HG03095 (cell line): ENCODE data around the gene TECR.
A peak's percentile ranks its signal among the peaks of the same experiment; 100 is the strongest.
"Not testable (repeated sequence)": the region's sequence is repeated elsewhere in the genome, so short reads cannot be mapped to it uniquely, and the experiment has no call there.

ENCODE experiments used
- ATAC-seq: cut with Tn5 transposase; IDR thresholded peaks from one replicate; pipeline ENCODE4 v1.9.1; 2021; ENCODE audit warnings: moderate library complexity; ENCODE audit not compliant: unreplicated experiment

TECR gene

DNA sequence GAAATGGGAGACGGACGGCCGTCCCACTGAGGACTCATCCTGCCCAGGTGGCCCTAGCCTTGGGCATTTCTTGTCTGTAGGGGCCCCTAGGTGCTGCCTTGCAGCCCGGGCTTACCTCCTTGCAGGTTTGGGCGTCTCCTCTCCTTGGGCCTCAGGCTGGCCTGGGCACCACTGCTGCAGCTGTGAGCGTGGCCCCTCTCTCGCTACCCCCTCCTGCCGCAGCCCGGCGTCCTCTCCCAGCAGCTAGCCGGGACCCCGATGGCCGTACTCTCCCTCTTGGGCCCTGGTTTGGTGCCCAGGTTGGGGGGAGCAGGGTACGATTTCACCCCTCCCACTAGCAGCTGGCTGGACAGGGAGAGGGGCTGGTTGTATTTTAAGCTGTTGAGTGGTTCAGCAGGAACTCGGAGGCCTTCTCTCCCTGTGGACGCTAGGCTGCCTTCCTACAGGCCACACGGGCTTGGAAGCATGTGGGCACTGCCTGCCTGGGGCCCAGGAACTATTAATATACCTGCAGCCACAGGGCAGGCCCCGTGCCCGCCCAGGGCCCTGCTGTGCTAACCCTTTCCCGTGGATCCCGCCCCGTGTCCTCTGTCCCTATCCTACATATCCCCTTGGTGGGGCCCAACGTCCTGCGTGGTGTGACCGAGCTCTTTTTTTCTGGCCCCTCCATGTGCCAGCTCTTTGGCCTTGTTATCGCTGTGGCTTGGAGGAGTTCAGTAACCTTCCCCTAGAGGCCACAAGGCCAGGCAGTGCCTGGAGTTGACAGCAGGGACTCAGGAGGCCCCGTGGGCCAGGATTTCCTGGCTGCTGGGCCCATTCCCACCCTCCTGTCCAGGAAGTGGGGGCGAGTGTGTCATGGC lies 30.8 kb downstream of the TECR start:
- ATAC-seq, result no peak

DNA sequence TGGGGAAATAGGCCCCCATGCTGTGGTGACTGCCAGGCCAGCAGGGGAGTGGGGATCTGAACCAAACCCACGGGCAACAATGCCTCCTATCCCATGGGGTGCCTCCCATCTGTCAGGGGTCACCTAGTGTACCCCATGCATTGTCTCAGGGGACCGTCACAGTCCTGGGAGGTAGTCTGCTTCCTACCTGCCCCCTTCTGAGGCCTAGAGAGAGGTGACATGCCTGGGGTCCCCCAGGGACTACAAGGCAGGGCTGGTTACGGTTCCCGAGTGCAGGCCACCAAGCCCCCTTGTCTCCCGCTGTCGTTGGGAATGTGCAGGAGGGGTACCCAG lies 31.3 kb downstream of the TECR start:
- ATAC-seq, result no peak

DNA sequence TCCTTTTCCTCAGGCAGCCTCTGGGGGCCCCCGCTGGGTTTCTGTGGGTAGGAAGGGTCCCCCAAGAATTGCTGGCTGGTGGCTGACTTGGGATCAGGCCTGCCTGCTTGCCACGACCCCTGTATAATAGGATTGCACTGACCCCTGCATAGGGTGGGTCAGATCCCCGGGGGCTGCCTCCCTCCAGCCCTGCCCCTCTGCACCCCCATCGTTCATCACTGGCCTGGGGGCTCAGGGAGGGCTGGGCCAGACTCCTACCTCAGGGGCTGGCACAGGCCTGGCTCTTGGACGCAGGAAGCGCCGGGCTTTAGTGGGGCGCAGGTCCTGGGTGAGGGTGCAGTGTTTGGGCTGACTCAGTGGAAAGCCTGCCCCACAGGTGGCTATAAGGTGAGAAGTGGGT lies 31.9 kb downstream of the TECR start:
- no peak for ATAC-seq

DNA sequence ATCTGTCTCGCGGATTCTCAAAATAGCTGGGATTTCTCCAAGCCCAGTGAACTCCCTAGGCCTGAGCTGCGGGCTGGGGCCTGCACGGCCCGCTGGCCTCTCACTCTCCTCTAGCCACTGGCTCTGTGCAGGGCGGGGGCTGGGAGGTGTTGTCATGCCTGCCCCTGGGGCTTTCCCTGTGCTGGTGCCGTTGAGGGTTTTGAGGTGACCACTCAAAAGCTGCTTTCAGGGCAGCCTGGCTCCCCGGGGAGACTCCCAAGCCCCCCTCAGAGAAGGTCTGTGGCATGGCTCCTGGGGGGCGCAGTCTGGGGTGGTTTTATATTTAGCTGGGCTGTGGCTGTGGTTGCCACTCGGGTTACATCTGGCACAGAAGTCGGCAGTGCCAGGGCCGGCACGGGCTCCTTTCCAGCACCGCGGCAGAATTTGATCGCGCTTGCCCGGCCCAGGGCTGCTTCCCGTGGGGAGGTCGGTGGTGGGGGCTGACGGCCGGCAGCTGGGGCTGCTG lies 32.5 kb downstream of the TECR start:
- no peak for ATAC-seq

DNA sequence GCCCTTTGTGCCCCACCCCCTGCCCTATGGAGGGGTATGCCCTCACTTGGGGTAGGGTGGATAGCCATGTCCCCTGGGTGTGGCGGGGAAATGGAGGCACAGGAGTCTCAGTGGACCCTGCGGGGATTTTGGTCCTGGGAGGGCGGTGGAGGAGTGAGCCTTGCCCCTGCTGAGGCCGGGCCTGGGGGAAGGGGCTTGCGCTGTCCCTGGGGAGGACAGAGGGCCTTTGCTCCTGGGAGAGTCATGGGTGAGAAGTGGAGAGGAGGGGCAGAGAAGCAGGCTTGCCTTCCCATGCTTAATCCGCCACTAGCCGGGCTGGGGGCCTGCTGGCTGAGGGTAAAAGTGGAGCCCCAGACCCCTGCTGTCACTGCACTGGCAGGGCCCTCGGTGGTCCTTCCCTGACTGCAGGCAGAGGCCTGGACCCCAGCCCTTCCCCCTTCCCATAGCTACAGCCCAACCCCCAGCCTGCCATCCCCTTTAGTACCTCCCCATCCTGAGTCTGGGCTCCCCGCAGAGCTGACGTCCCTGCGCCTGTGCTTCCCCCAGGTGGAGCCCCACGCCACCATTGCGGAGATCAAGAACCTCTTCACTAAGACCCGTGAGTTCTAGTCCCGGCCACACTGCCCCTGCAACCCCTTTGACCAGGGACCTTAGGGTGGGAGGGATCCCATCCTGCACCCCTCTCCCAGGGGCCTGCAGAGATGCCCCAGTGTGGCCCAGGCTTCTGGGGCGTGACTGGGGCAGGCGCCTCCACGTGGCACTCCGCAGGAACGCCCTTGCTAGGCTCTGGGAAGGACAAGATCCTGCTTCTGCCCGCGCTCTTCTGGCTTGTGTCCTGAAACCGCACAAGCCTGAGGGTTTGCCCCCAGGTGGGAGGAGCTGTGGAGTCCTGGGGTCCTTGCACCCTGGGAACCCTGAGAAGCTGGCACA lies 33.5 kb downstream of the TECR start:
- ATAC-seq, result no peak

DNA sequence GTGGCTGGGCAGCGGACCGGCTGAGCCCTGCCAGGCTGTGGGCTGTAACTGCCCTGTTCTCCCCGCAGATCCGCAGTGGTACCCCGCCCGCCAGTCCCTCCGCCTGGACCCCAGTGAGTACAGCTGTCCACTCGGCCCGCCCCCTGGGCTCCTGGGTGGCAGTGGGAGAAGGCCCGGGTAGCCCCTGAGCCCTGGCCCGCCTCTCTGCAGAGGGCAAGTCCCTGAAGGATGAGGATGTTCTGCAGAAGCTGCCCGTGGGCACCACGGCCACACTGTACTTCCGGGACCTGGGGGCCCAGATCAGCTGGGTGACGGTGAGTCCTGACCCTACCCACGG lies 34.2 kb downstream of the TECR start:
- ATAC-seq, result no peak

DNA sequence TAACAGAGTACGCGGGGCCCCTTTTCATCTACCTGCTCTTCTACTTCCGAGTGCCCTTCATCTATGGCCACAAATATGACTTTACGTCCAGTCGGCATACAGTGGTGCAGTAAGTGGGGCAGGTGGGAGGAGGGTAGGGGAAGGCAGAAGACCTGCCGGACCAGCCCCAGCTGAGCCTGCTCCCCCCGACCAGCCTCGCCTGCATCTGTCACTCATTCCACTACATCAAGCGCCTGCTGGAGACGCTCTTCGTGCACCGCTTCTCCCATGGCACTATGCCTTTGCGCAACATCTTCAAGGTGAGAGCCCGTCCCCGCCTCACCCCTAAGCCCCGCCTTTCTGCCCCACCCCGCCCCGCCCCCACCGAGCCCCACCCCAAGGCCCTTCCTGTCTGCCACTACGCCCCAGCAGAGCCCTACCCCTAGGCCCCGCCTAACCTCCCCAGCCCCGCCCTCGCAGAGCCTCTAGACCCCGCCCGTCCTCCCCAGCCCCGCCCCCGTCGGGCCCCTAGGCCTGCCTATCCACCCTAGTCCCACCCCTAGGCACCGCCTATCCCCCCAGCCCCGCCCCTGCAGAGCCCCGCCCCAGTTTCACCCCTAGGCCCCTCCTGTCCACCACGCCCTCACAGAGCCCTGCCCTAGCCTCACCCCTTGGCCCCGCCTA lies 34.7 kb downstream of the TECR start:
- ATAC-seq, result no peak

DNA sequence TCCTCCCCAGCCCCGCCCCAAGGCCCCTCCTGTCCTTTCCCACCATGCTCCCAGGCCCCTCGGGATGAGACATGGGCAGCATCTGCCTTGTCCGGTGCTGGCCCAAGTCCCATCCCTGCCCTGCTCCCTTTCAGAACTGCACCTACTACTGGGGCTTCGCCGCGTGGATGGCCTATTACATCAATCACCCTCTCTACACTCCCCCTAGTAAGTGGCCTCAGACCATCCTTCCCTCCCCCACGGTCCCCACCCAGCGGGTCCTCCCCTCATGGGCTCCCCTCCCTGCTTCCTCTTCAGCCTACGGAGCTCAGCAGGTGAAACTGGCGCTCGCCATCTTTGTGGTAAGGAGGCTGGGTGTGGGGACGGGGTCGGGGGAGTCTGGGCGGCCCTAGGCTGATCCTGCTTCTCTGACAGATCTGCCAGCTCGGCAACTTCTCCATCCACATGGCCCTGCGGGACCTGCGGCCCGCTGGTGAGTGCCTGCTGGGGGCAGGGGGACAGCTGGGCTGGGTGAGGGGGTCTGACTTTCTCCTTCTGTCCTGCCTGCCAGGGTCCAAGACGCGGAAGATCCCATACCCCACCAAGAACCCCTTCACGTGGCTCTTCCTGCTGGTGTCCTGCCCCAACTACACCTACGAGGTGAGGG lies 35.4 kb downstream of the TECR start:
- not testable (repeated sequence) for ATAC-seq

DNA sequence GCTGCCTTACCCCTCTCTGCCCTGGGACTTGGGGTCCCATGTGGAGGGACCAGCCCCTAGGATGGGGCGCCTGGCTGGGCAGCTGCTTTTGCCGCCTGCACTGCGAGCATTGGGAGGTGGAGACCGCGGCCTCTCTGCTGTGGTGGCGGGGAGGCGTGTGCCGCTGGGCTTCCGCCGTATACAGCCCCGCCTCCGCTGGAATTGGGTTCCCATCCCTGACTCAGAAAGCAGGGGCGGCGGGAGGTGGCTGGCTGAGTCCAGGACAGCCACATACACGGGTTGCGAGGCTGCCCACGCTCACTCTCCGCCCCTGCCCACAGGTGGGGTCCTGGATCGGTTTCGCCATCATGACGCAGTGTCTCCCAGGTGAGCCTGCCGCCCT lies 35.9 kb downstream of the TECR start:
- no peak for ATAC-seq

DNA sequence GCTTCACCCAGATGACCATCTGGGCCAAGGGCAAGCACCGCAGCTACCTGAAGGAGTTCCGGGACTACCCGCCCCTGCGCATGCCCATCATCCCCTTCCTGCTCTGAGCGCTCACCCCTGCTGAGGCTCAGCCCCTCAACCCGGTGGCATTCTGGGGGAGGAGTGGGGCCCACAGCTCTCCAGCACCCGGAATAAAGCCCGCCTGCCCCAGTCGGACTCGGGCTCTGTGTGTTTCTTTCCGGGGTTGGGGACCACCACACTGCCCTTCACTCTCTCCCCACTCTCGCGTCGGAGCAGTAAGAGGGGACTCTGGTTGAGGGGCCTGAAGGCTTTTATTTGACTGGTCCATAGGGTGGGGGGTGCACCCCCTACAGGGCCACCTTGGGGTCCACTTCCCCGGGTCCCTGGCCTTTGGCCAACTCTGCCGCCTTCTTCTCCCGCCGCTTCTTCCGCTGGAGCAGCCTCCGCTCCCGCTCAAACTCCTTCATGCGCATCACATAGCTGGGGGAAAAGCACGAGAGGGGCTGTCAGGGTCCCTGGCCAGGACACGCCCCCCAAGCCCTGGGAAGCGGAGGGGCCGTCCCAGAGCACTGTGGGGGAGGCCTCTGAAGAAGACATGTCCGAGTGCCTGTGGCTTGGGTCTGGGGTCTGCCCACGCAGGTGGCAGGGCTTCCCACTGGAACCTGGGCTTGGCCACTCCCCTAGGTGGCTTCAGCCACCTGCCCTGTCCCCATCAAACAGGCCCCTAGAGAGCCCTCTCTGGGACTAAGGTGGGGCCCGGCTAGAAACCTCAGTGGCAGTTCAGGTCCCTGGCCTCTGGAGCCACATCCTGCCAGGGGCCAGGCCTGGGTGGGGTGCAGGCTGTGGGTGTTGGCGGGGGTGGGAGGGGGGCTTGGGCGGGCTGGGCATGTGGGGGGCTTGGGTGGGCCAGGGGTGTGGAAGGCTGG lies 36.6 kb downstream of the TECR start:
- ATAC-seq, result no peak

DNA sequence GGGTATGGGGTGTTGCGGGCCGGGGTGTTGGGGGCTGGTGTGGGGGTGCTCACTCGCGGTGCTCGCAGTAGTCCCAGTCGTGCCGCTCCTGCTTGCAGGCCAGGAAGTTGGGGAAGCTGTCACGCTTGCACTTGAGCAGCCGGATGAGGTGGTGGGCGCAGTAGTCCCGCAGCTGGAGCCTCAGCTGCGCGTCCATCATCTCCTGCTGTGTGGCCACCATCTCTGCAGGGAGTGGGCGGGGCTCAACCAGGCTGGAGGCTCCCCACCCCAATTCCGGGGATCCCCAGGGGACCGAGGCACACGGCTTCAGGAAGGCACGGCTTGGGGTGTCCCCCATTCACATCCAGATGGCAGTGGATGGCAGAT lies 37.3 kb downstream of the TECR start:
- no peak for ATAC-seq

DNA sequence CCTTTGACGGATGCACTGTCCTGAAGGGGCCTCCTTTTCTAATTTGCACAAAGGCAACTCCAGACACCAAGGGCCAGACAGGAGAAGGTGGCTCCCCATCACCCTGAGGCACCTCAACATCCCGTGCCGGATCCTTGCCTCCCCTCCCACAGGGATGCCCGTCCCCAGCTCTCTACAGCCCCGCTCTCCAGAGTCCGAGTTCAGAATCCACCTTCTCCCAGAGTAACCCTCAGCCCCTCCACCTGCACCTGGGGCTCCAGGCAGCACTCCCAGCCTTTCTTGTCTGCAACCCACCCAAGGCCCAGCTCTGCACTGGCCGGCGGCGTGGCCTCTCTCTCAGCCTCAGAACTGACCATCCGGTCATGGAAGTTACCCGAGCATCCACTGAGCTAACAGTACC lies 37.7 kb downstream of the TECR start:
- no peak for ATAC-seq

DNA sequence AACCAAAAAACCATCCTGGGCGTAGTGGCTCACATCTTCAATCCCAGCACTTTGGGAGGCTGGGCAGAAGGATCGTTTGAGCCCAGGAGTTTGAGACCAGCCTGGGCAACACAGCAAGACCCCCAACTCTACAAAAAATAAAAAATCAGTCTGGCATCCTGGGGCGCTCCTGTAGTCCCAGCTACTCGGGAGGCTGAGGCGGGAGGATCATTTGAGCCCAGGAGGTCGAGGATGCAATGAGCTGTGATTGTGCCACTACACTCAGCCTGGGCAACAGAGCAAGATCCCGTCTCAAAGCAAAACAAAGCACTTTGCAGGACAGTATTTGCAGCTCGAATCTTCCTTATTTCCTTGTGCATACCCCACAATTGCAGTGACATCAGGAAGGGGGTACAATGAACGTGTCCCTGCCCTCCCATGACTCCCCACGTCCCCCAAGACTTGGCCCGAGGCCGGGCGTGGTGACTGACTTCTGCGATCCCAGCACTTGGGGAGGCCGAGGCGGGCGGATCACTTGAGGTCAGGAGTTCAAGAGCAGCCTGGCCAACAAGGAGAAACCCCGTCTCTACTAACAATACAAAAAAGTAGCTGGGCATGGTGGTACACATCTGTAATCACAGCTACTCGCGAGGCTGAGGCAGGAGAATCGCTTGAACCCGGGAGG lies 41.6 kb downstream of the TECR start:
- ATAC-seq, result no peak

DNA sequence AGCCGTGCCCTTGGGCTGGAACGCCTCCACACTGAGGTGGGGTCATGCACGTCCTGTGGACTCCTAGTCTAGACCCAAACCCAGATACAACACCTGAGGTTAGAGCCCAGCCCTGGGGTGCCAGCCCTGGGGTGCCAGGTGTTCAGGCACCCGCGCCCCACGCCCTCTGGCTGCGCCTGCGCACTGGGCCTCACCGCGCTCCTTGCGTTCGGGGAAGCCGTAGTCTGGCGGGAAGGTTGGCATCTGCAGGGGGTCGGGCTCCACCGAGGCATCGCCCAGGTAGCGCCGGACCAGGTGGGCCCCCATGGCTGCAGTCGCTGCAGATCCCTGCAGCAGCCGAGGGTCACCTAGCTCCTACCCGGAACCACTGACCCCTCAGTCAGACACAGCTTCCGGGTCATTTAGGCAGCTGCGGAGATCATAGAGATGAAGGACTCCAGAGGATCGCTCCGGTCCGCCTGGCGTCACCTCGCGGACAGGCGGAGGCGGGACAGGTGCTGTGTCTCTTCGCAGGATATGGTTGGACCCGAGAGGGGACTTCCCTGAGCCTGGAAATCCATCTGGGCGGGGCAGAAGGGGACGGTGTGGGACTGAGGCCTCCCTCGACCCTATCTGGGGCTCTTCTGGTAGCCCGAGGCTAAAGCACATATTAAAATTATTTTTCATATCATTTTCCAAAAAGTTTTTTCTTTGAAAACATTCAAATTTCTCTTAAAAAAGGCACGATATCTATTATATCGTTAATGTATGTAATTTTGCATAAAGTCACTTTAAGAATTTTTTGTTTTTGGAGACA lies 42.5 kb downstream of the TECR start, which contains the start of gene NDUFB7:
Gene NDUFB7, minus strand, starts transcription at position 372 of the 796 bp plus-strand sequence. Its CDS starts 66 bp downstream, at position 306.
- ATAC-seq, result peak; percentile 68

DNA sequence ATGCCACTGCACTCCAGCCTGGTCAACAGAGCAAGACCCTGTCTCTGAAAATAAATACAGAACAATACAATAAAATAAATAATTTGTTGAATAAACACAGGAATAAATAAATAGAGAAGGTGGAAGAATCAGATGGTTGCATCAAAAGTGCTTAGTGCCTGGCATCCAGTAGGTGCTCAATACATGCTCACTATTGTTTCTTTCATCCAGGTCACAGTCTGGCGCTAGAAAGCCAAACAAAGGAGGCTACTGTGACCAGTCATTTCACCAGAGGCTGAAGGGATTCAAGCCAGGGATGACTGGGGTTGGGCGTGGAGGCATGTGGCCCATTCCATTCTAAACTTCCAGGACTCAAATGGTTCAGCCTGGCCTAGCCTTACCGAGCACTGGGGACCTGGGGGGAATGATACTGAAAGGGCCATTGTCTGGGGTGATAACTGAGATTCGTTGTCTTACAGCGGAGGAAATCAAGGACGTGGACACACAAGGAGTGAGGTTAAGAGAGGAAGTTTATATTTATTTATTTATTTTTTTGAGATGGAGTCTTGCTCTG lies 46.1 kb downstream of the TECR start:
- no peak for ATAC-seq

DNA sequence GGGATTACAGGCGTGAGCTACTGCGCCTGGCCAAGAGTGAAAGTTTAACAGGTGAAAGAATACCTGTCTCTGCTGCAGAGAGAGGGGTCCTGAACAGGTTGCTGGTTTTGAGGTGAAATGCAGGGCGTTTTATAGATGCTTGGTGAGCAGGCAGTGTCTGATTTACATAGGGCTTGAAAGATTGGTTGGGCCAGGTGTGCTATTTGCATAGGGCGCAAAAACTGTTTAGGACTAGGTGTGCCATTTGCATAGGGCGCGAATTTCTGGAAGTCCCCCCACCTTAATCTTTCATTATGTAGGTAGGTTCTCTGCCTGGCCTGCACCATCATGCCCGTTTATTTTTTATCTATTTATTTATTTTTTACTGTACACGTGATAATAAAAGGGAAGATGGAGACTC lies 47.0 kb downstream of the TECR start:
- no peak for ATAC-seq

DNA sequence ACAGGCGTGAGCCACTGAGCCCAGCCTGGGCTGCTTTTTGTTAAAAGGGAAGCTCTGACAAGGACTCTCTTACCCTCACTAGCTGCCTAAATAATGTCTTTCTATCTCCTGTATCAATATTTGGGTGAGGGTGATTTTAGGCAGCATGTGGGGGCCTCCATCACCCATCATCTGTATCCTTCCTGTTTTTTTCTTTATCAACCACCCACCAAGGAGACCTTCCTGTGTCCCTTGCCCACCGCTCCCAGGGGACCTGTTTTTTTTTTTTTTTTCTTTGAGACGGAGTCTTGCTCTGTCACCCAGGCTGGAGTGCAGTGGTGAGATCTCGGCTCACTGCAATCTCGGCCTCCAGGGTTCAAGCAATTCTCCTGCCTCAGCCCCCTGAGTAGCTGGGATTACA lies 47.9 kb downstream of the TECR start:
- ATAC-seq, result no peak

DNA sequence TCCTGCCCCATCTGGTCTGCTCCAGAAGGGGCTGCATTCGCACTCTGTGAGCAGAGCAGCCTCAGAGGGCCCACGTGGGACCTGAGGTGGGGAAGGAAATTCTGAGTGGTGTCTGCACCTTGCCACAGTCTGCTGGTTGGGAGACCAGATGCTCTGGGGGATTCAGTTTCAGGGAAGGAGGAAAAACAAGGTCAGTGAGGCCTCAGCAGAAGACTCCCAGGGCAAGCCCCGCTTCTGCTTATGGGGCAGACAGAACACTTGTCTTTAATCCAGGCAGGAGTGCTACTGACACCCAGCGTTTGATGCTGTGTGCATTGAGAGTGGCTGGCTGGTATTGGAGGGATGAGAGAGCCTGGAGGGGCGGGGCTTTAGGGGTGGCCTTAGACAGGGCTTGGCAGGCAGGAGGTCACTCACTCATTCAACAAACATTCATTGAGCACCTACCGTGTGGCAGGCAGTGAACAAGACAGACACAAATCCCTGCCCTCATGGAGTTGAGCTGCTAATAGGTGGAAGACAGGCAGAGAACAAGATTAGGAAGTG lies 48.6 kb downstream of the TECR start:
- peak; percentile 34 for ATAC-seq
